ENCODE results near the gene RGL2. TPM values are rescaled to one million over a fixed set of nuclear protein-coding genes. Genes with fewer than 3 reads are reported as not detected.
"Not testable (repeated sequence)": the region's sequence is repeated elsewhere in the genome, so short reads cannot be mapped to it uniquely, and the experiment has no call there.

The RGL2 gene, protein sequence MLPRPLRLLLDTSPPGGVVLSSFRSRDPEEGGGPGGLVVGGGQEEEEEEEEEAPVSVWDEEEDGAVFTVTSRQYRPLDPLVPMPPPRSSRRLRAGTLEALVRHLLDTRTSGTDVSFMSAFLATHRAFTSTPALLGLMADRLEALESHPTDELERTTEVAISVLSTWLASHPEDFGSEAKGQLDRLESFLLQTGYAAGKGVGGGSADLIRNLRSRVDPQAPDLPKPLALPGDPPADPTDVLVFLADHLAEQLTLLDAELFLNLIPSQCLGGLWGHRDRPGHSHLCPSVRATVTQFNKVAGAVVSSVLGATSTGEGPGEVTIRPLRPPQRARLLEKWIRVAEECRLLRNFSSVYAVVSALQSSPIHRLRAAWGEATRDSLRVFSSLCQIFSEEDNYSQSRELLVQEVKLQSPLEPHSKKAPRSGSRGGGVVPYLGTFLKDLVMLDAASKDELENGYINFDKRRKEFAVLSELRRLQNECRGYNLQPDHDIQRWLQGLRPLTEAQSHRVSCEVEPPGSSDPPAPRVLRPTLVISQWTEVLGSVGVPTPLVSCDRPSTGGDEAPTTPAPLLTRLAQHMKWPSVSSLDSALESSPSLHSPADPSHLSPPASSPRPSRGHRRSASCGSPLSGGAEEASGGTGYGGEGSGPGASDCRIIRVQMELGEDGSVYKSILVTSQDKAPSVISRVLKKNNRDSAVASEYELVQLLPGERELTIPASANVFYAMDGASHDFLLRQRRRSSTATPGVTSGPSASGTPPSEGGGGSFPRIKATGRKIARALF
- 37.3 and 37.6 TPM in 2 replicates for total RNA-seq (2014; rRNA removed; shearing (Covaris generic))
- 37.7 and 42.6 TPM in 2 replicates for polyA plus RNA-seq (2015; cell fraction: cytosol; rRNA removed)
- 185 and 203 TPM in 2 replicates for polyA plus RNA-seq (2015; cell fraction: nucleus; rRNA removed)

DNA sequence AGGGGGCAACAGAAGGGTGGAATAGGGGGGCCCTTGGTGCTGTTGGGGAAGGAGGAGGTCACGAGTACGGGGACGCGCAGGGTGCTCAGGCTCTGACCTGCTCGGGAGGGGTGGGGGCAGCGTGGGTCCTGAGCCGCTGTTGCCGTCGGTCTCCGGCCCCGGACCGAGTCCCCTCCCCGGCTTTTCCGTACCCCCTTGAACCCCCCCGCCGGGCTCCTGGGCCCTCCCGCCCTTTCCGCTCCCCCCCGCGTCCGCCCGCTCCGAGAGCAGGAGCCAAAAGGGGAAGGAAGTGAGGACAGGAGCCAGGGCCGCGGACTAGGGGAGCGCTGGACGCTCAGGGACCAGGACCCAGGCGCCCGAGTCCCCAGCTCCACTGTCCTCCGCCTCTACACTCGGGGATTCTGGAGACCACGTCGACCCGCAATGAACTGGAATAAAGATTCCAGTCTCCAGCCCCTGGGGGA, at the start of gene RGL2:
Gene RGL2, minus strand, starts transcription at position 170 of the 464 bp plus-strand sequence. CDS start 332 bp downstream, outside the sequence.
- DNase-seq (ENCODE audit: low read depth) = no peak

DNA sequence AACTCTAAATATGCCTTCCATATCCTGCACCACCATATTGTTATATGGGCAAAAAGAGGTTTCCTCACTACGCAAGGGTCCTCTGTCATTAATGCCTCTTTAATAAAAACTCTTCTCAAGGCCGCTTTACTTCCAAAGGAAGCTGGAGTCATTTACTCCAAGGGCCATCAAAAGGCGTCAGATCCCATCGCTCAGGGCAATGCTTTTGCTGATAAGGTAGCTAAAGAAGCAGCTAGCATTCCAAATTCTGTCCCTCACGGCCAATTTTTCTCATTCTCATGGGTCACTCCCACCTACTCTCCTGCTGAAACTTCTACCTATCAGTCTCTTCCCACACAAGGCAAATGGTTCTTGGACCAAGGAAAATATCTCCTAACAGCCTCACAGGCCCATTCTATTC, 49.1 kb upstream of the RGL2 start:
- no peak for DNase-seq (ENCODE audit: low read depth)

DNA sequence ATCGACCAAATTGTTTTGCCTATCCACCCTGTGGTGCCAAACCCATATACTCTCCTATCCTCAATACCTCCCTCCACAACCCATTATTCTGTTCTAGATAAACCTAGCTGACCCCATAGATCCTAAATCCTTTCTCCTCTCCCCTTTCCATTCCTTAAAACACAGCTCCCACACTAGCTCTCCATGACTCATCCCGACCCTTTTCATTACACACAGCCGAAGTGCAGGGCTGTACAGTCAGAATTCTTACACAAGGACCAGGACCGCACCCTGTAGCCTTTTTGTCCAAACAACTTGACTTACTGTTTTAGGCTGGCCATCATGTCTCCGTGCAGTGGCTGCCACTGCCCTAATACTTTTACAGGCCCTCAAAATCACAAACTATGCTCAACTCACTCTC, 48.2 kb upstream of the RGL2 start:
- not testable (repeated sequence) for DNase-seq (ENCODE audit: low read depth)

DNA sequence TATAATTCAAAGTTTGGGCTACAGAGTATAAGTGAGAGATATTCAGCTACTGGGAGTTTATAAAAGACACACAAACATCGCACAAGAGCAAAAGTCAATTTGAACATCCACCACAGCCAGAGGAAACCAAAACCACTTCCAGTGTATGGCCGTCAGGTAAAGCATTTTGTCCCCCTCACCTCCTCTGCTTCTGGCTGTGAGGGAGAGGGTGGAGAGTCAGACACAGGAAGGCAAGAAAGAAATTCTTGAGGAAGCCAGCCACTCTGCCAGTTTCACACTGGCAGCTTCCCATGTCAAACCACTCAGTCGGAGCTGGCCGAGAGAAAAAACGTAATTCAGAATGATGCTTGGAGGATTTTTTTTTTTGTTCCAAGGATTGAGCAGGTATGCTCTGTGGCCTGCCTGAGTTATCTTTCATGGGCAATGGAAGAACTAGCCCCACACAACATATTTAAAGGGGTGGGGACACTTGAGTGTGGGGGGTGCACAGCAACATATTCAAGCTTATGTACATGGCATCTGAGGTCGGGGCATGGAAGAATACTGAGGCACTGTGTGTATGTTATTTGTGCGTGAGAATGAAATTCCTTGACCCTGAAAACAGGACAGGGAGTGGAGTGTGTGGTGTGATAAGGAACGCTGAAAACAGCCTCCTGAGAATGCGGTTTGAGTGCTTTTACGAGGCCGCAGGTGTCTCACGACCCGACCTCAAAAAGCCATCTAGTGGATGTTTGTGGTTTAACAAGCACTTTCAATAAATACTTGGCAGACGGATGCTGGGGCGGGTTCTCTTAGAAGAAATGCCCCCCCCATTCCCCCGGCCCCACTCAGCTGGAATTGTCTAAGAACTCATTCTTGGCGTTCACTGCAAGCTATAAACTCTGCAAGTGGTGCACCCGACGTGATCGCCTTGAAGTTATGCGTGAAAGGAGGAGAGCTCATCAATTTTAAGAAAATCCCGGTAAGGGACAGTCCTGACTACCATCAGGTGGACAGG, 46.3 kb upstream of the RGL2 start:
- DNase-seq (ENCODE audit: low read depth) = peak; percentile 79

DNA sequence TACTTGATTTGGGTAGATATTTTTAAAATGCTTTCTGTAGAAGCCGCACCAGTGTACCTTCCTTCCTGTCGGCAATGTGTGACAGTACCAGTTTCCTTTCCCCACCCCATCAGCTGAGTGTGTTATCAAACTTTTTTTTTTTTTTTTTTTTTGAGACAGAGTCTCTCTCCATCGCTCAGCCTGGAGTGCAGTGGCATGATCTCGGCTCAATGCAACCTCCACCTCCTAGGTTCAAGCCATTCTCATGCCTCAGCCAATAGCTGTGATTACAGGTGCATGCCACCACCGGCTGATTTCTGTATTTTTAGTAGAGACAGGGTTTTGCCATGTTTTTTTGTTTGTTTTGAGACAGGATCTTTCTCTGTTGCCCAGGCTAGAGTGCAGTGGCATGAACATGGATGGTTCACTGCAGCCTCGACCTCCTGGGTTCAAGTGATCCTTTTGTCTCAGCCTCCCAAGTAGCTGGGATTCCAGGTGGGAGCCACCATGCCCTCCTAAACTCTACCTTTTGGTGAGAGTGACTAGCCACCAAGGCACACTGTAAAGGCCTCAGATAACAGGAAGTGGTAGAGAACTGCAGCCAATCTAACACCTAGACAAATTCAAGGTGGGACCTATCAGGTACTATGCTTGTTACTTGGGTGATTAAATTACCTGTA, 45.3 kb upstream of the RGL2 start:
- no peak for DNase-seq (ENCODE audit: low read depth)

DNA sequence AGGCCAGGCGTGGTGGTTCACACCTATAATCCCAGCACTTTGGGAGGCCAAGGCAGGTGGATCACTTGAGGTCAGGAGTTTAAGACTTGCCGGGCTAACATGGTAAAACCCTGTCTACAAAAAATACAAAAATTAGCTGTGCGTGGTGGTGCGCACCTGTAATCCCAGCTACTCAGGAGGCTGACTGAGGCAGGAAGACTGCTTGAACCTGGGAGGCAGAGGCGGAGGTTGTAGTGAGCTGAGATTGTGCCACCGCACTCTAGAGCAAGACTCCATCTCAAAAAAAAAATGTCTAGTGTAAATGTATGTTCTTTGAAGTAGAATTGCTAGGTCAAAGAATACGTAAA, 44.8 kb upstream of the RGL2 start:
- not testable (repeated sequence) for DNase-seq (ENCODE audit: low read depth)

DNA sequence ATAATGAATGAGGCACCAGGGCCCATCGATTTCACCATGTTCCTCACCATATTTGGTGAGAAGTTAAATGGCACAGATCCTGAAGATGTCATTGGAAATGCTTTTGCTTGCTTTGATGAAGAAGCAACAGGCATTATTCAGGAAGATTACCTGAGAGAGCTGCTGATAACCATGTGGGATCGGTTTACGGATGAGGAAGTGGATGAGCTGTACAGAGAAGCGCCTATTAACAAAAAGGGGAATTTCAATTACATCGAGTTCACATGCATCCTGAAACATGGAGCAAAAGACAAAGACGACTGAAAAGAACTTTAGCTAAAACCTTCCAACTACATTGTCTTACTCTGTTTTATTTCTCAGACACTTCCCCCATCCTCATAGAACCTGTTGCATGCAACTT, 40.5 kb upstream of the RGL2 start:
- DNase-seq (ENCODE audit: low read depth) = no peak

DNA sequence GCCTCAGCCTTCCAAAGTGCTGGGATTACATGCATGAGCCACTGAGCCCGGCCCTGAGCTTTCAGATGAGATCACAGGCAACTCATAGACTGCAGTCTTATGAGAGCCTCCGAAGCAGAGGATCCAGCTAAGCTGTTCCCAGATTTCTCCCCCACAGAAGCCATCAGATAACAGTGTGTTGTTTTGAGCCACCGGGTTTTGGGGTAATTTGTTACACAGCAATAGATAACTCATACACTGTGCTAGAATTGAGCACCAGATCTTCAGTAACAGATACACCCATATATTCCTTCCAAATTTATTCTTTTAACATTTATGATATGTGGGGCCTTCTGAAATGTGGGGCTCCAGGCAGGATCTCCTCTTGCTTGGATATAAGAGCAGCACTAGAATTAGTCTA, 37.8 kb upstream of the RGL2 start:
- DNase-seq (ENCODE audit: low read depth) = no peak

DNA sequence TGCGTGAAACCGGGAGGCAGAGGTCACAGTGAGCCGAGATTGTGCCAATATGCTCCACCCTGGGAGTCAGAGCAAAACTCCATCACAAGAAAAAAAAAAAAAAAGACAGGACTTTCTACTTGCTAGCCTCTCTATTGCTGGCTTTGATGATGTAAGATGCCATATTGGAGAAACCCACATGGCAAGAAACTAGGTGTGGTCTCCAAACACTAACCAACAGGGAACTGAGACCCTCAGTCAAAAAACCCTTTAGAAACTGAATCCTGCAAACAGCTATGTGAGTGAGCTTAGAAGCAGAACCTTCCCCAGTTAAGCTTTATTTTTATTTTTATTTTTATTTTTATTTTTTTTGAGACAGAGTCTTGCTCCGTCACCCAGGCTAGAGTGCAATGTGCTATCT, 37.2 kb upstream of the RGL2 start:
- DNase-seq (ENCODE audit: low read depth) = no peak

DNA sequence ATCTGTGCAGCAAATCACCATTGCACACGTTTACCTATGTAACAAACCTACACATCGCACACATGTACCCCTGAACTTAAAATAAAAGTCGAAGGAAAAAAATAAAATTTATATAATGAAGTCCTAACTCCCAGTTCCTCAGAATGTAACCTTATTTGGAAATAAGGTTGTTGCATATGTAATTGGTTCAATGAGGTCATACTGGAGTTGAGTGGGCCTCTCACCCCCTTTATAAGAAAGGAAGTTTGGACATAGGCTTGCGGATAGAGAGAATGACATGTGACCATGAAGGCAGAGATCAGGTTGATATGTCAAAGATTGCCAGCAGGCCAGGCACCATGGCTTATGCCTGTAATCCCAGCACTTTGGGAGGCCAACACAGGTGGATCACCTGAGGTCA, 34.9 kb upstream of the RGL2 start:
- DNase-seq (ENCODE audit: low read depth) = no peak

DNA sequence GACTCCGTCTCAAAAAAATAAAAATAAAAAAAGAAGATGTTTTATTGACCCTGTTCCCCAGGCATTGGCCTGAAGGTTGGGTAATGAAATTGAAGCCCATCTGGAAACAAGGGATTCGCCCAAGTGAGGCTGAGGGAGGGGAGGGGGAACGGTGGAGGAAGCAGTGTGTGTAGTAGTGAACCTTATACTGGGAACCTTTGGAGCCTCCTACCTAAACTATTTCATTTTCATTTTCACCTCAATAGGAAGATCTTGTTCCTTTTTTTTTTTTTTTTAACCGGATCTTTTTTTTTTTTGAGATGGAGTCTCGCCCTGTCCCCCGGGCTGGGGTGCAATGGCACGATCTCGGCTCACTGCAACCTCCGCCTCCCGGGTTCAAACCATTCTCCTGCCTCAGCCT, 32.0 kb upstream of the RGL2 start:
- no peak for DNase-seq (ENCODE audit: low read depth)

DNA sequence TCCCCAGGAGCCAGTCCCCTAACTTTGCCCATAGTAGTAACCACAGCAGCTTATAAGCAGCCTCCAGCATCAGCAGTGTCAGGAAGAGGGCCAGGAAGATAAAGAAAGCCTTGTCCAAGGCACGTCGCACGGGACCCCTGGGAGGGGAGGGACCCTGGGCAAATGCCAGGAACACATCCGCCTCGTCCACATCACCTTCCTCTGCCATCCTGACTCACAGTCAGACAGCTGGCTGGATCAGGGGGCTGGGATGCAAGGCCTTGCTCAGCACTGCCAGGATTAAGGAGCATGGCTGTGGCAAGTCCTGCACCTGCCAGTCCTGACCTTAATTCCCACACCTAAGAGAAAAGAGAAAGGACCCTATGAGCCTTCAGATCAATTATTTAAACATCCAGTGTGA, 30.3 kb upstream of the RGL2 start:
- peak; percentile 85 for DNase-seq (ENCODE audit: low read depth)

DNA sequence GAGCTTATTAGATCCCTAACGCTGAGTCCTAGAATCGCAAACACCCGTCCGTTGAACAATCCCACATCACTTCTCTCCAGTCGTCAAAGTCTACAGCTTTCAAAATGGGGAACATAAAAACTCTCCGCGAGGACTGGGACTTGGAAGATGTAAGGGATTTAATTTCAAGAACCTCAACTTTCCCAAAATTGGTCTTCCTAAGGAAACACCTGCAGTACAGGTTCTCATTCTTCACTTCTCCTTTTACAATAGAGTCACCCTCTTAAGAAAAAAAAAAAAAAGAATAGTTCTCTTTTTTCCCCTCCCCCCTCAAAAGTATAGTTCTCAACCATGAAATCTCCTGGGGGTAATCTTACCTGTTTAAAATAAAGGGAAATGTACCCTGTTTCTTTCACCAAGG, 25.4 kb upstream of the RGL2 start:
- no peak for DNase-seq (ENCODE audit: low read depth)

DNA sequence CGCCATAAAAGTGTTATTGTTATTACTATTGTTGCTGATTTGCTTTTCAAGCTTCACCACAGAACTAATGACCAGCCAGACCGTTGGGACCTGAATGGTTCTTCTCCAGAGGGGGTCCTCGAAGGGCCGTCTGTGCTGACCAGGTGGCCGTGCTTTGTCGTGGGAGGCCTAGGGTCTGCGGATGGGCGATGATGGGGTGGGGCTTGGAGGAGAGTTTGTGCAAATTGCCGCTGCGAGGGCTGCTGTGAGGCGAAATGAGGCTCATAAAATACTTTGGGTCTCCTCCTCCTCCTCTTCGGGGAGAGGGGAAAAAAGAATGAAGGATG, 24.8 kb upstream of the RGL2 start:
- DNase-seq (ENCODE audit: low read depth) = no peak

DNA sequence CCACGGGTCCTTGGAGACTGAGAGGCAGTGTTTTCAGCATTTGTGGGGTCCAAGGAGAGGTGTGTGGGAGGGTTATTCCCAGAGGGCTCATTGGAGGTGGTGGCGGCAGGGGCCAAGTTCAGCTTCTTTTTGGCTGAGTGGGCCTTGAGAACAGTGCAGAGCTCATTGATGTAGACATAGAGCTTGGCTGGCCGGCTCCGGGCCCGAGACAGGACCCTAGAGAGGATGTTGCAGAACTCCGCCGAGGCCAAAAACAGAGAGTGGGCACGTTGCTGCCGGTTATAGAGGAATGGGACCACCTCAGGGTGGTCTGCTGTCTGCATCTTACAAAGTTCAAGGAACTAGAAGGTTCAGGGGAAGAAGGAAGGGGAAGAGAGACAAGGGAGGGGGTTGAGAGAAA, 22.5 kb upstream of the RGL2 start:
- DNase-seq (ENCODE audit: low read depth) = no peak

DNA sequence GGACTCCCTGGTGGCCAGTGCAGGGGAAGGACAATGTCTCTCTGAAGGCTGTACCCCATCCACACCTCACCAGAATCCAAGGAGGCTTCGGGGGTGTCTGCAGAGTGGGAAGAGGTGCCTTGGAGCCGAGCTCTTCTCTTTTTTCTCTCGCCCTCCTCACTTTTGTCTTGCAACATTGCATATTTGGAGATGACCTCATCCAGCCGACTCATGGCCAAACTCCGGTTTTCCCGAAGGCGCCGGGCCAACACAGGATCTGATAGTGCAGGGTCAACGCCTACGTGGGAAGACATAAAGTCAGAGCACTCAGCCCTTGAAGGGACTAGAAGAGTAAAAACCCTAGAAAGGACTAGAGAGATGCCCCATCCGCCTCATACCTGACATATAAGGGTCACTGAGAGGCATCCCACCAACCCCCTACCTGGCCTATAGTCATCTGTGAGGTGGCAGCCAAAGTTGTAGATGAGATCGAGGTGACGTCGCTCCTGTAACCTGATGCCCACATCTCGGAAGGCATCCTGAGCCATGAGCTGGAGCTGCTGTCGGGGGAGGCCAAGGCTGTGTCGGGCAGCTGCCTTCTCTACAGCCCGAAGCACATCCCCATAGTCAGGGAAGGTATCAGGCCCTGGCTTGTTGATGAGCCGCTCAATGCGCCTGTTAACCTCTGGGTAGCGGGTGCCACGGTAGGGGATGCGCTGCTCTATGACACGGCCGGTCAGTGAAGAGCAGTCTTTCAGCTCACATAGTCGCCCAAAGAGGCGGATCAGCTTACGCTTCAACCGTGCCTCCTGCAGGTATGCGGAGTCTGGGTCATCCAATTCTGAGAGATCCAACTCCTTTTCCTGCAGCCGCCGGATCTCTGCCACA, 21.8 kb upstream of the RGL2 start:
- DNase-seq (ENCODE audit: low read depth) = peak; percentile 74

DNA sequence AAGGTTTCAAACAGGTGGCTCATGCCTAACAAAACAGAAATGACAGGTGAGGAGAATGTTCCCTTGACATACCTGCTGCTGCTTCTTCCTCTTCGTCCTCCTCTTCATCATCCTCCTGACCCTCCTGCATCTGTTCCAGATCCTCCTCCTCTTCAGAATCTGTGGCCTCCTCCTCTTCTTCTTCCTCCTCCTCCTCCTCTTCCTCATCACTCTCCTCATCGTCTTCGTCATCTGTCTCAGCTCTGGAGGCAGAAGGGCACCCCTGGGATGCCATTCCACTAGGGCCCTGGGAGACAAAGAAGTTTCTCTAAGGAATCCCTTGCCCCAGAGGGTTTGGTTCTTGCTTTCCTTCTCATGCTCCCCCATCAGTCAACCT, 21.2 kb upstream of the RGL2 start:
- DNase-seq (ENCODE audit: low read depth) = no peak

DNA sequence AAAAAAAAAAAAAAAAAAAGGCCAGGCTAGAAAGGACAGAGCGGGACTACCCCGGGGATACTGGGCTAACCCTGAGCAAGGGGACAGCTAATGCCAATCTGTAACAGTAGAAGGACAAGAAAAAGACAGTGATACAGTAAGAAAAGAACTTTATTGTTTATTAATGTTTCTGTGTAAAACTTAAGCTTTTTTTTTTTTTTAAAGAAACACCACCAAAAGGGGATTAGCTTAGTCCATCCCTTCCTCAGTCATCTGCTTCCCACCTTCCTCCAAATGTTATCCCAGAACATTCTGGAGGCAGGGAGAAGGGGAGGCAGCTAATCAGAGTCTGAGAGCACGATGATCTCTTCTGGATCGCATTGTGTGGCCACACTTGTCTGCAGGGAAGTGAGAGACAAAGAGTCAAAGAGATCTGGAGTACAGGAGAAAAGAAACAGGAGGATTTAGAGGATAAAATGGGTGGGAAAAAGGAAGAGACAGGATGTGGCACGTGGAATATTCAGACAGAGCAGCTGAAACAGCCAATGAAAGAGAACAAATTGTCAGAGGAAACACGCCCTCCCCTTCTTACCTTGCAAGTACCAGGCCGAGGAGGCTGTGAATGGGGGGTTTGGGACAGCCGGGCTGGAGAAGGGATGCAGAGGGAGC, 19.8 kb upstream of the RGL2 start:
- DNase-seq (ENCODE audit: low read depth) = no peak

DNA sequence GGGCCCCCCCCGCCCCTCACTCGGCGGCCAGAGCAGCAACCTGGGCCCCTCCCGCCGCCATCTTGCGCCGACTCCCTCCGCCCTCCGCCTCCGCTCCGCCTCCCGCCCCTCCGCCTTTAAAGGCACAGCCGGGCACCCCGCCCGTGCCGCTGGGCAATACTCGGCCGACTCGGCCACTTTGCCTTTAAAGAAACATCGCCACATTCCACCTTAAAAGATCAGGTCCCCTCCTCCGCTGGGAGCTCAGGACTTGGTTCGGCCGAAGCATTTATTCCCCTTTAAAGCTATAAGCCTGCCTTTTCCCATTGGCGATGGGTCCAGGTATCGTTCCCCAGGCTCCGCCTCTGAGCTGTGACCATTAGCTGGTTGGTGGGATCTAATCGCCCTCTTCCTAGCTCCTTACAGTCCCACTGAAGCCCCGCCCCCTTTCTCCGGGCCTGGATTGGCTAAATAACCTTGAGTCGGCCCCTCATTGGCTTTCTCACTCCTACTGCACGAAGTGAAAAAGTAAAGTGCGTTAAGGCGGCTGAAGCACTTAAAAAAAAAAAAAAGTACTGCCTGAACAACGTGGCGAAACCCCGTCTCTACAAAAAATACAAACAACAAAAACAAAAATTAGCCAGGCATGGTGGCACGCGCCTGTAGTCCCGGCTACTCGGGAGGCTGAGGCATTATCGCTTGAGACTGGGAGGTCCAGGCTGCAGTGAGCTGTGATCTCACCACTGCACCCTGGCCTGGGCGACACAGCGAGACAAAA, 19.1 kb upstream of the RGL2 start, which contains the start of gene ZBTB22:
Gene ZBTB22, minus strand, starts transcription at position 76 of the 757 bp plus-strand sequence. CDS start 828 bp downstream, outside the sequence.
- peak; percentile 97 for DNase-seq (ENCODE audit: low read depth)

Data from HT1080 (cell line).